Measurements from ENCODE around the gene BEGAIN. TPM values are rescaled to one million over a fixed set of nuclear protein-coding genes. Genes with fewer than 3 reads are reported as not detected.

The BEGAIN gene
- total RNA-seq, 1 donor from 2014 or later = 1.5 TPM

DNA sequence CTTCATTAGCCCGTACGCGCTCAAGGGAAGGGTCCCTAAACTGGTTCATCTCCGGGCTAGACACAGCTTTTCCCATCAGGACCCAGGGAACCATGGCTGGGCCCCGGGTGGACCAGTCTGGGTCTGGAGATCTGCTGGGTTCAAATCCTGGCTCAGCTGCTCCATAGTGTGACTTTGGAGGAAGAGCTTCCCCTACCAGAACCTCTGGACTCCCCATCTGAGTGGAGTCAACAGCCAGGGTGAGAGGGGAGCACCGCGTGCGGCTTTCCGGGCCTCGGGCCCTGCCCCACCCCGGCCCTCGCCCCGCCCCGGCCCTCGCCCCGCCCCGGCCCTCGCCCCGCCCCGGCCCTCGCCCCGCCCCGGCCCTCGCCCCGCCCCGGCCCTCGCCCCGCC is 41.2 kb downstream of the BEGAIN start:
- TF ChIP-seq, protein P1, sequence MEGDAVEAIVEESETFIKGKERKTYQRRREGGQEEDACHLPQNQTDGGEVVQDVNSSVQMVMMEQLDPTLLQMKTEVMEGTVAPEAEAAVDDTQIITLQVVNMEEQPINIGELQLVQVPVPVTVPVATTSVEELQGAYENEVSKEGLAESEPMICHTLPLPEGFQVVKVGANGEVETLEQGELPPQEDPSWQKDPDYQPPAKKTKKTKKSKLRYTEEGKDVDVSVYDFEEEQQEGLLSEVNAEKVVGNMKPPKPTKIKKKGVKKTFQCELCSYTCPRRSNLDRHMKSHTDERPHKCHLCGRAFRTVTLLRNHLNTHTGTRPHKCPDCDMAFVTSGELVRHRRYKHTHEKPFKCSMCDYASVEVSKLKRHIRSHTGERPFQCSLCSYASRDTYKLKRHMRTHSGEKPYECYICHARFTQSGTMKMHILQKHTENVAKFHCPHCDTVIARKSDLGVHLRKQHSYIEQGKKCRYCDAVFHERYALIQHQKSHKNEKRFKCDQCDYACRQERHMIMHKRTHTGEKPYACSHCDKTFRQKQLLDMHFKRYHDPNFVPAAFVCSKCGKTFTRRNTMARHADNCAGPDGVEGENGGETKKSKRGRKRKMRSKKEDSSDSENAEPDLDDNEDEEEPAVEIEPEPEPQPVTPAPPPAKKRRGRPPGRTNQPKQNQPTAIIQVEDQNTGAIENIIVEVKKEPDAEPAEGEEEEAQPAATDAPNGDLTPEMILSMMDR (IDR thresholded peaks at IDR 0.05) = no peak
- peak overlapping the region; percentile 58 for H3K27ac ChIP-seq
- ATAC-seq (no peak), DNase-seq (peak; percentile 76)
- peak overlapping the region; percentile 35 for H3K4me3 ChIP-seq
- H3K27me3 ChIP-seq = no peaks in the 10 kb centered on the region
- intact Hi-C loops (cut with DNase I) = no loop called here
- H3K36me3 ChIP-seq = no peaks in the 10 kb centered on the region
- peaks cover 18% of the 10 kb centered on the region for H3K4me1 ChIP-seq
- H3K9me3 ChIP-seq = no peaks in the 10 kb centered on the region

DNA sequence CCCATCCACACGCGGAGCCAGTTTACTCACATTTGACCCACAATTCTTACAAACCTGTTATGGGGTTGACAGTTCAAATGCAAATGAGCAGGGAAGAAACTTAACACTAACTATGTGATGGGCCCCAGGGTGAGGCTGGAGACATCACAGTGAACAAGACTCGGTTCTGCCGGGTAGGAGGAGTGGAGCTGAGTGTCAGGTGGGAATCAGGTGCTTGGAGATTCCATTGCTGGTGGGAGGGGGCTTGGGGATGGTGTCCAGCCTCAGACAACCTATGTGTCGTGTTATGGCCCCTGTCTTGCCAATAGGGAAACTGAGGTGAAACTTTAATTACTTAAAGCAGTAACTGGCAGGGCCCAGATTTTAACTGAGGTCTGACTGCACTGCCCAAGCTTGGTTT is 41.9 kb downstream of the BEGAIN start:
- Histone ChIP-seq H3K9me3 (no peaks in the 10 kb centered on the region), H3K27me3 (no peaks in the 10 kb centered on the region), H3K27ac (no peak overlapping the region), H3K4me3 (no peak overlapping the region), H3K36me3 (no peaks in the 10 kb centered on the region), H3K4me1 (peaks cover 18% of the 10 kb centered on the region)
- intact Hi-C loops (cut with DNase I) = no loop called here
- TF ChIP-seq, protein P1 (IDR thresholded peaks at IDR 0.05) = no peak
- ATAC-seq (no peak), DNase-seq (no peak)

DNA sequence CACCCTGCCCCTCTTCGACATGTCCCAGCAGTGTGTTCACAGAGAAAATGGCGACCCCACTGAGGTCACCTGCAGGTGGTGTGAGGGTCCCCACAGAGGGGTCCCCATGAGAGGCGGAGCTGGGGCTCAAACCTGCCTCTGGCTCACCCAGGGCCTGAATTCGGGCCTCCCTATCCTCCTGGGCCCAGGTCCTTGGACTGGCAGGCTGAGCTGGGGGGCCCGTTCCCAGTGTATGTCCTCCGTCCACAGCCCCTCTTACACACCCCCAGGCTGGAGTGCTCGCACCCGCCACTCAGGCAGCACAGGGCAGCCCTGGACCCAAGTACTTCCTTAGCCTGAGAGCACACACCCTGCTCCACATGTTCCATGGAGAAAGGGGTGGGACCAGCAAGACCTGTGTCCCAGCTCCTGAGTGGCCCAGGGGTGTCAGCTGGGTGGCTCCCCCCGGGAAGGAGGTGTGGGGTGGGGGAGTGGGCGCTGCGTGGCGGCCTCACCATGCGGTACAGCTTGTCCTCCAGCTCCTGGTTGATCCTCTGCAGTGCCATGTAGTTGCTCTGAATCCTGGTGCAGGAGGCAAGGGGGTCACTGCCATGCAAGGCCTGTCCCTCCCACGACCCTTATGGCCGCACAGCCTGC is 42.6 kb downstream of the BEGAIN start:
- no peak overlapping the region for H3K4me3 ChIP-seq
- no peaks in the 10 kb centered on the region for H3K27me3 ChIP-seq
- no peak for ATAC-seq
- H3K4me1 ChIP-seq = peaks cover 18% of the 10 kb centered on the region
- no peak for DNase-seq
- intact Hi-C loops (cut with DNase I) = no loop called here
- TF ChIP-seq, protein P1 (IDR thresholded peaks at IDR 0.05) = no peak
- H3K27ac ChIP-seq = no peak overlapping the region
- no peaks in the 10 kb centered on the region for H3K36me3 ChIP-seq
- H3K9me3 ChIP-seq = no peaks in the 10 kb centered on the region

DNA sequence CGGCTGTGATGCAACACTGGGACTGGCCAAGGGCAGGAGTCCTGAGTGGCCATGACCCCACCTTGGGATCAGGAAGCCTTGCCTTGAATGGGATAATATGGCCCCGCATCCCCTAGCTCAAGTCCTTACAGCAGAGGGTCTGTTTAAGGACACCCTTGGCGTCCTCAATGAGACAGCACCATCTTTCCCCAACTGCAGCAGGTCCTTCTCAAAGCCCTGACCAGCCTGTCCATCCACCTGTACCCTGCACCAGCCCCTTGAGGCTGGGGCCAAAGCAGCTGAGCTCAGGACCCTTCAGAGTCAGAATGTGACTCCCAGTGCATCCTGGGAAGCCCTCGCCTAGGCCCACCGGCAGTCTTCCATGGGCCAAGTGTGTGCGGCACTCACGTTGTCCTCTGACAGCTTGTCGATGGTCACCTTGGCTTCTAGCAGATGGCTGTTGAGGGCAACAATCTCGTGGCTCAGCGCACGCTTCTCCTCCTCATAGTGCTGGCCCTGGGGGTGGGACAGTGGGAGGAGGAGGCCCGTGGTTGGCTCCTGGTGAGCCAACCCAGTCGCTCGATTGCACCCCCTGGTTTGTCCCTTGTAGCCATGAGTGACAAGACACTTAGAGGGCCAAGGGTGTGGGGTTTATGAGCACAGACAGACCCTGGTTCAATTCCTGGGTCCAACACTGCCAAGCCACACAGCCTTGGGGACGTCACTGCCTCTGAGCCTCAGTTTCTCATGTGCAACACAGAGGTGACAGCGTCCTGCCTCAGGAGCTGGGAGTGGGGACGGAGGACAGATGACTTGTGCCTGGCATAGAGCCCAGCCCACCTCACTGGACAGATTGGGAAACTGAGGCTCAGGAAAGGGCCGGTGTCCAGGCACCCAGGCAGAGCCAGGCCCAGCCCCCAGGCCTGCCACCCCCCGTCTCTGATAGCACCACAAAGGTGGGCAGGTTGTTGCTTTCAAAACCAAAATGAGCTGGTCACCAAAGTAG is 43.5 kb downstream of the BEGAIN start:
- no peaks in the 10 kb centered on the region for H3K36me3 ChIP-seq
- intact Hi-C loops (cut with DNase I) = no loop called here
- DNase-seq = no peak
- TF ChIP-seq, protein P1 (IDR thresholded peaks at IDR 0.05) = no peak
- H3K4me1 ChIP-seq = peaks cover 18% of the 10 kb centered on the region
- H3K27ac ChIP-seq = no peak overlapping the region
- no peak for ATAC-seq
- H3K4me3 ChIP-seq = no peak overlapping the region
- no peaks in the 10 kb centered on the region for H3K27me3 ChIP-seq
- no peaks in the 10 kb centered on the region for H3K9me3 ChIP-seq

DNA sequence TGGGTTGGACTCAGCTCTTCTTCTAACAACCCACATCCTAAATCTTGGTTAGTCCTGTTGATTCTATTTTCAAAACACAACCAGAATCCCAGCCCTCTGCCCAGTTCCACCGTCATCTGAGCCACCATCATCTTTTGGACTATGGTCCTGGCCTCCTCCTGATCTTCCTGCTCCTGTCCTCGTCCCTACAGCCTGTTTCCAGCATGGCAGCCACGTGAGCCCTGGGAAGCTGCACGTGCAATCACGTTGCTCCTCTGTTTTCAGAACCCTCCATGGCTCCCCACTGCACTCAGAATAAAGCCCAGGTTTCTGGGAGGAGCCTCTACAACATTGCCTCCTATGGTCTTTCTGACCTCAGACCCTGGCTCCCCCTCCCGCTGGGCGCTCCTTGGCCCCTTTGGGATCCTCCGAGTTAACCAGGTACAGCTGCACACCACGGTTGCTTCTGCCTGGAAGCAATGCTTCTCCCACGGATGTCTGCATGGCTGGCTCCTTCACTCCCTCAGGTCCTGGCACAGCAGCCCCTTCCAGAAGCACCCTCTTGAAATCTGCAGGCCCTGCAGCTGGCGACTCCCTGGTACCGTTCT is 44.5 kb downstream of the BEGAIN start:
- ATAC-seq = no peak
- no peaks in the 10 kb centered on the region for H3K27me3 ChIP-seq
- H3K4me1 ChIP-seq = peaks cover 10% of the 10 kb centered on the region
- intact Hi-C loops (cut with DNase I) = no loop called here
- H3K9me3 ChIP-seq = no peaks in the 10 kb centered on the region
- no peak overlapping the region for H3K27ac ChIP-seq
- no peak overlapping the region for H3K4me3 ChIP-seq
- H3K36me3 ChIP-seq = no peaks in the 10 kb centered on the region
- TF ChIP-seq, protein P1 (IDR thresholded peaks at IDR 0.05) = no peak
- DNase-seq = no peak
